CD4-positive, CD25-positive, alpha-beta regulatory T cell (primary cell): ENCODE measurements around the gene RIPK3. TPM values are rescaled to one million over a fixed set of nuclear protein-coding genes. Genes with fewer than 3 reads are reported as not detected.

Experiments used
- ATAC-seq, 2 donors: fragments of 150-1000 bp; cut with Tn5 transposase; one replicate each; pipeline ENCODE4 v1.10.0; 2021; ENCODE audit warnings: low read depth in 2 of 2, moderate number of reproducible peaks in 2 of 2, moderate library complexity in 1 of 2
- DNase-seq, 3 donors: peaks; one replicate each; pipeline versions ENCODE4 v3.0.0 to v3.0.0-alpha.2; 2012 to 2022; ENCODE audit warnings: mixed read lengths in 1 of 3
- H3K27ac ChIP-seq: one replicate; pipeline ENCODE4 v1.7.0; 2013; ENCODE audit warnings: mild to moderate bottlenecking, low read length; ENCODE audit not compliant: insufficient read depth, poor library complexity, severe bottlenecking
- H3K27me3 ChIP-seq: one replicate; pipeline ENCODE4 v1.7.0; 2013; ENCODE audit warnings: low read length; ENCODE audit not compliant: control insufficient read depth, insufficient read depth
- H3K36me3 ChIP-seq: one replicate; pipeline ENCODE4 v1.7.0; 2013; ENCODE audit warnings: mild to moderate bottlenecking, low read length, moderate library complexity; ENCODE audit not compliant: control insufficient read depth, insufficient read depth
- H3K4me1 ChIP-seq: 2 replicates; pipeline ENCODE4 v1.7.0; 2013; ENCODE audit warnings: mild to moderate bottlenecking, low read length; ENCODE audit not compliant: insufficient read depth, control insufficient read depth, poor library complexity, severe bottlenecking
- H3K4me3 ChIP-seq: one replicate; pipeline ENCODE4 v1.7.0; 2013; ENCODE audit warnings: low read depth, mild to moderate bottlenecking, low read length, moderate library complexity
- H3K9me3 ChIP-seq, 2 experiments: 1 replicate in 1 of 2; 2 replicates in 1 of 2; pipeline ENCODE4 v1.7.0; 2013; ENCODE audit warnings: low read length in 2 of 2, mild to moderate bottlenecking in 1 of 2, moderate library complexity in 1 of 2; ENCODE audit not compliant: control insufficient read depth in 2 of 2
- H3K27ac Mint-ChIP-seq, 3 donors: one replicate each; pipeline ENCODE4 v1.8.0; 2020 to 2022; ENCODE audit warnings: mild to moderate bottlenecking in 3 of 3, mixed read lengths in 3 of 3, moderate library complexity in 2 of 3
- H3K27me3 Mint-ChIP-seq: one replicate; pipeline ENCODE4 v1.8.0; 2022; ENCODE audit warnings: mild to moderate bottlenecking, mixed read lengths
- H3K36me3 Mint-ChIP-seq: one replicate; pipeline ENCODE4 v1.8.0; 2020; ENCODE audit warnings: mixed read lengths
- H3K4me1 Mint-ChIP-seq, 4 donors: one replicate each; pipeline ENCODE4 v1.8.0; 2020 to 2022; ENCODE audit warnings: mixed read lengths in 4 of 4, mild to moderate bottlenecking in 1 of 4
- H3K4me3 Mint-ChIP-seq, 4 donors: one replicate each; pipeline ENCODE4 v1.8.0; 2020 to 2022; ENCODE audit warnings: mild to moderate bottlenecking in 4 of 4, mixed read lengths in 4 of 4, moderate library complexity in 3 of 4
- H3K9me3 Mint-ChIP-seq, 7 donors: one replicate each; pipeline ENCODE4 v1.8.0; 2020 to 2022; ENCODE audit warnings: mixed read lengths in 7 of 7, mild to moderate bottlenecking in 3 of 7, moderate library complexity in 2 of 7
- polyA plus RNA-seq, 4 donors: library from polyadenylated mRNA; unstranded; fragments of 300-500 nt; fragmentation: Illumina TruSeq; gene quantifications; one replicate each; pipeline ENCODE4 v1.2.3, GENCODE V29; 2021
- total RNA-seq: library from RNA; stranded (reverse); gene quantifications from one replicate; pipeline ENCODE4 v1.2.3, GENCODE V29; 2022

The RIPK3 gene
- total and polyA plus RNA-seq, 5 donors from 2014 or later = 14.9 to 41.2 (median 19.7) TPM

DNA sequence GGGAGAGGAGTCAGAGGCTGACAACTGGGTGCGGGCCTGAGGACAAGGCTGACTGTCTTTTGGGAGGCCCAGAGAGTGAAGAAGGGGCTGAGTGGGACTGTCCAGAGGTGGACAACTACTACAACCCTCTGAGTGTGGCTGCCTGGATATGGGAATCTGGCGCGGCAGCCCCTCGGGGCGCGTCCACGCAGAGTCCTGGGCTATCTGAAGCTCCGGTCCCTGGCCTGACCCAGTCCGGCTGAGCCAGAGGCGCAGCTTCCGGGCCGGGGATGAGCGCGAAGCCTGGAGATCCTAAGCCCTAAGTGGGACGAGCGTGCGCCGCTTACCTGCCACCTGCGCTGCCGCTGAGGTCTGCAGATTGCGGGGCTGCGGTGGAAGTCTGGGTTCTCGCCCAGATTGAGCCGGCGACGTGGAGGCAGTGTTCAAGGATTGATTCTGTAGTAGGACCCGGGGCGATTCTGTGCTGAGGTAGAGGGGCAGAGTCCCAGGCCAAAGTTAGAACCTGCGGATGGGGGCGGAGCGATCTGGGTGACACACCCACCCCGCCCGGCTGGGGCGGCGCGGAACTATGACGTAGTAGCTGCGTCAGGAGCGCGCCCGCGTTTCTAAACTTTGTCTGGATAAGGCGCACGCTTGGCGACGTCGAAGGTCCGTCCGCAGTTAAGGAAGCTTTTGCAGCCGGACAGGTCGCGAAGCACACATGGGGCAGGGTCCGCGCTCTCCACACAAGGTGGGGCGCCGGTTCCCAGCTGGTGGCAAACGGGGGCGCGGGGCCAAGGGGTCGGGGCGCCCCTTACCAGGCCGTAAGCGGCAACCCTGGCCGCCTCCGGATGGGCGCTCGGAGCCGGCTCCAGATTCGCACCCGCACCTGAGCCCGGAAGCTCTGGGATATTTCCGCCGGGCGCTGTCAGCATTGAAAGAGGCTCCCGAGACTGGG, 40.3 kb downstream of the RIPK3 start, which contains the start of the genes DHRS1 and NOP9:
DHRS1 (minus strand) TSS at position 526 of the 937 bp plus-strand sequence. CDS start 674 bp downstream, outside the sequence.
NOP9 (plus strand) TSS at position 596 of the 937 bp plus-strand sequence; CDS start at position 701, 105 bp downstream.
- ATAC-seq (peak; percentile 80 to 86), DNase-seq (peak; percentile 88 to 94 (median 91))
- Histone ChIP-seq H3K4me1 (peaks cover 31% of the 10 kb centered on the region), H3K36me3 (peaks cover 48% of the 10 kb centered on the region), H3K9me3 (no peaks in the 10 kb centered on the region), H3K27me3 (no peaks in the 10 kb centered on the region), H3K27ac (peak within 1 kb of the TSS; percentile 84), H3K4me3 (peak within 1 kb of the TSS; percentile 86)
- peaks cover 21% of the 10 kb centered on the region for H3K36me3 Mint-ChIP-seq
- peak within 1 kb of the TSS; percentile 76 to 99 (median 92) for H3K27ac Mint-ChIP-seq
- no peaks in the 10 kb centered on the region for H3K27me3 Mint-ChIP-seq
- no peaks in the 10 kb centered on the region for H3K9me3 Mint-ChIP-seq
- peaks cover 22 to 56% (median 40%) of the 10 kb centered on the region in 4 donors for H3K4me1 Mint-ChIP-seq
- peak within 1 kb of the TSS; percentile 89 to 97 (median 93) for H3K4me3 Mint-ChIP-seq

DNA sequence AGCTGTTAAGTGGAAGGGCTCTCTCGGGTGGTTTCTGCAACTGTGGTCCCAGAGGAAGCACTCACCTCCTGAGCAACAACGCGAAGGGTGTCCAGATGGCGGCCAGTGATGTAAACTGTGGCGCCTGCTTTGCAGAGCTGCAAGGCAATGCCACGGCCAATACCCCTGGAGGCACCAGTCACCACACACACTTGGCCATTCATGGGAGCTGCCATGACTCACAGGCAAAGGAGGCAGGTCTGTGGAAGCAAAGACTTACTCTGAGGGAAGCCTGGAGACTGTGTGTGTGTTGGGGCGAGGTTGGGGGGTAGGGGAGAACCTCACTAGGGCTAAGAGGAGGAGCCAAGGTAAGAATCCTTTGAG, 40.9 kb downstream of the RIPK3 start:
- Mint-ChIP-seq H3K9me3 (no peaks in the 10 kb centered on the region), H3K36me3 (peaks cover 24% of the 10 kb centered on the region), H3K4me3 (peak overlapping the region; percentile 89 to 97 (median 93)), H3K27ac (peak overlapping the region; percentile 76 to 99 (median 92)), H3K4me1 (peaks cover 22 to 56% (median 40%) of the 10 kb centered on the region in 4 donors), H3K27me3 (no peaks in the 10 kb centered on the region)
- Histone ChIP-seq H3K27ac (peak overlapping the region; percentile 84), H3K27me3 (no peaks in the 10 kb centered on the region), H3K9me3 (no peaks in the 10 kb centered on the region), H3K36me3 (peaks cover 41% of the 10 kb centered on the region), H3K4me1 (peaks cover 31% of the 10 kb centered on the region), H3K4me3 (peak overlapping the region; percentile 68)
- DNase-seq (no peak), ATAC-seq (peak in 1 of 2 donors; percentile 4)

DNA sequence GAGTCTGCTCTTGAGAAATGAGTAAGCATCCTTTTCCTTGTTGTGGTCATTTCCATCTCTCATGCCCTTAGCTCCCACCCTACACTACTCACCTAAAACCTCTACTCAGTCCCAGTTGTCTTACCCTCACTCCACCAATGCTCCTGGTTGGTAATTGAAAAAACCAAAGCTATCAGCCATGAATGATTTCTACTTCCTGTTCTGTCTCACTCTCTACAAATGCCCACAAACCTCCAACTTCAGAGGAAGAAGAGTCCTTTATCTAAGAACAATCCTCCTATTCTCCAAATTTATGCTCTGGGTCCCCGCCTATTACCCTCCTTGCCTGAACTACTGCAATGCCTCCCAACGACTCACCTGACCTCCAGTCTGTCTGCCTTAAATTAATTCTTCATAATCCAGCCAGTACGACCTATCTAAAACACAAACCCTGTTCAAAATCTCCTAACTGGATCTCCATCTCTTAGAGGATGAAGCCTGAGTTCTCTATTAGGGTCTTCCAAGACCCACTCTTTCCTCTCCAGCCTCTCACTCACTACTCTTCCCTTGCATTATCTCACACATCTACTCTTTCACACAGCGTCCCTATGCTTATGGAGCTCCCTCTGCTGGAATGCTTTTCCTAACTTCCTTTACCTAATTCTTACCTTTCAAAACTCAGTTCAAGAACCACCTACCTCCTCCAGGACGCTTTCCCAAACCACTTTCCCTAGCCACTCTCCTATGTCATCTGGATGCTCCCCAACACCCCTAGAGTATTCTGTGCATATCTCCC, 42.4 kb downstream of the RIPK3 start:
- peak overlapping the region; percentile 84 for H3K27ac ChIP-seq
- peaks cover 28% of the 10 kb centered on the region for H3K36me3 Mint-ChIP-seq
- H3K9me3 ChIP-seq = no peaks in the 10 kb centered on the region
- H3K27ac Mint-ChIP-seq = peak overlapping the region; percentile 78 to 93 (median 92)
- ATAC-seq = no peak
- H3K36me3 ChIP-seq = peaks cover 32% of the 10 kb centered on the region
- peak in 1 of 3 donors; percentile 18 for DNase-seq
- no peaks in the 10 kb centered on the region for H3K9me3 Mint-ChIP-seq
- H3K4me3 Mint-ChIP-seq = peak overlapping the region; percentile 6 to 86 (median 50)
- no peaks in the 10 kb centered on the region for H3K27me3 ChIP-seq
- peak overlapping the region; percentile 0 for H3K4me3 ChIP-seq
- H3K4me1 Mint-ChIP-seq = peaks cover 22 to 55% (median 39%) of the 10 kb centered on the region in 4 donors
- H3K4me1 ChIP-seq = peaks cover 31% of the 10 kb centered on the region
- H3K27me3 Mint-ChIP-seq = no peaks in the 10 kb centered on the region

DNA sequence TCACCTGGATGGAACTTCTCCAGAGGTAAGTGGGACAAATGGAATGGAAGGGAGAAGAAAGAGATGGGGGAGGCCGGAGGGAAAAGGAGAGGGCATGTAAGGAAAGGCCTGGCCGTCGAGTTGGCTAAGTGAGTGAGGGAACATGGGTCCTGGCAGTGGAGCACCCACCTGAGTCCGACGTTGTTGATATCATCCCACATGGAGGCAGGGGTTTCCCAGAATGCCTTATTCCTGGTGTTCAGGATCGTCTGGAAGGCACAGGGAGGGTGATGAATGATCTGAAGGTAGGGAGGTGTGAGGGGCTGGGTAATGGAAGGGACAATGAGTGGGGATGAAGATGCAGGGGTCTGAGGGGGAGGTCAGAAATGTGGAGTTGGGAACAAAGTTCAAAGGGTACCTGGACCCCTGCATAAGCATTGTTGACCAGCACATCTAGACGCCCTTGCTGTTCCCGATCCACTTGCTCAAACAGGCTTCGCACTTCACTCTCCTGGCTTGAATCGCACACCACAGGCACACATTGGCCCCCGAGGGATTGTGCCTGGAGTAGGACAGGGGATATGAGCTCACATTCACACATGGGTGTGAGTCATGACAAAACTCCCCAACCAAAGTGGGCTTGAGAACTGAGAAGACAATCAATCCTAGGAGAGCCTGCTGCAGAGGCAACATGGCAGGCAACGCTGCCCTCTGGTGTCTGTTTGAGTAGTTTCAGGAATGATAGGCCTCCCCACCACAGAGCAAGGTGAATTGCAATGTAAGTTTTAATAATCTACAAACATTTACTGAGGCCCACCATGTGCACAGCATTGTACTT, 43.2 kb downstream of the RIPK3 start:
- Mint-ChIP-seq H3K36me3 (peaks cover 29% of the 10 kb centered on the region), H3K9me3 (no peaks in the 10 kb centered on the region), H3K4me3 (peak overlapping the region in 3 of 4 donors; percentile 39 to 86 (median 65)), H3K27me3 (no peaks in the 10 kb centered on the region), H3K4me1 (peaks cover 22 to 50% (median 35%) of the 10 kb centered on the region in 4 donors), H3K27ac (peak overlapping the region; percentile 69 to 93 (median 92))
- Histone ChIP-seq H3K27ac (peak overlapping the region; percentile 84), H3K36me3 (peaks cover 32% of the 10 kb centered on the region), H3K9me3 (no peaks in the 10 kb centered on the region), H3K27me3 (no peaks in the 10 kb centered on the region), H3K4me3 (peak overlapping the region; percentile 0), H3K4me1 (peaks cover 31% of the 10 kb centered on the region)
- ATAC-seq (peak; percentile 63 to 70), DNase-seq (peak; percentile 55 to 84 (median 78))

DNA sequence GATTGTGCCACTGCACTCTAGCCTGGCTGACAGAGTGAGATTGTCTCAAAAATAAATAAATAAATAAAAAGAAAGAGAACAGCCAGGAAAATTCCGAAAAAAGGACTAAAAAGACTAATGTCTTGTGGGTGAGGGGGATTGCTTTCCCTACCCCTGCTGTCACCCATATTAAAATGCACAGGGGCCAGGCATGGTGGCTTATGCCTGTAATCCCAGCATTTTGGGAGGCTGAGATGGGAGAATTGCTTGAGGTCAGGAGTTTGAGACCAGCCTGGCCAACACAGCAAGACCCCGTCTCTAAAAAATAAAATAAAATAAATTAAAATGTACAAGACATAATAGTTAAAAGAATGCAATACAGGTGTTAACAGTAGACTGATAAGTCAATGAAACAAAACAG, 46.3 kb downstream of the RIPK3 start:
- Mint-ChIP-seq H3K36me3 (peaks cover 44% of the 10 kb centered on the region), H3K9me3 (no peaks in the 10 kb centered on the region), H3K4me1 (peaks cover 14 to 27% (median 22%) of the 10 kb centered on the region in 4 donors), H3K4me3 (peak overlapping the region in 1 of 4 donors; percentile 43), H3K27me3 (no peaks in the 10 kb centered on the region), H3K27ac (peak overlapping the region in 1 of 3 donors; percentile 56)
- H3K36me3 ChIP-seq = peaks cover 46% of the 10 kb centered on the region
- DNase-seq = no peak
- no peak overlapping the region for H3K27ac ChIP-seq
- H3K27me3 ChIP-seq = no peaks in the 10 kb centered on the region
- peaks cover 17% of the 10 kb centered on the region for H3K4me1 ChIP-seq
- no peaks in the 10 kb centered on the region for H3K9me3 ChIP-seq
- no peak overlapping the region for H3K4me3 ChIP-seq
- no peak for ATAC-seq

DNA sequence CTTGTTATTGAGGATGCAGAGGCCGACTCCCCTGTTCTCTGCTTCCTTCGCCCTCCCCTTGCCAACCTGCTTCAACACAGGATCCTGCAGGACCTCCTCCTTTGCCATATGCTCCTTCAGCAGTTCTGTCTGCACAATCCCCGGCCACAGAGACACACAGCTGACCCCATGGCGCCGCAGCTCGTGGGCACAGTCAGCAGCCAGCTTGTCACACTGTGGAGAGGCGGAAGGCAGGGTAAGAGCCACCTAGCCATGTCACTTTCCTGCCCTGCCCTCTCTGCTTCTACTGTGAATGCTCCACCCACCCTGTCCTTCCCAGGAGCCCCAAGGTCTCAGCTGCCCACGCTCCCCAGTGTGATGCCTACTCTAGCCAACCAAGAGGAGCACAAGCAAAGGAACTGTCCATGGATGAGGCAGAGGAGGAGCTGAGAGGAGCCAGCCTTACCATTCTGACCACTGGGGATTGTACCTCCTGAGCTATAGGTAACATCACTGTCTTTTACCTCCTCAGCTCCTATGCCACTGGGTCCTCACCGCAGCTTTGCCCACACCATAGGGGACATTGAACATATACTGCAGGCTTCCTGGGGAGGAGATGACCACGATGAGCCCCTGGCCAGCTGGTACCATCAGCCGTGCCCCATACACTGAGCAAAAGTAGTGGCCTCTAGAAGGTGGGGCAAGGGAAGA, 47.5 kb downstream of the RIPK3 start:
- H3K4me1 ChIP-seq = peaks cover 11% of the 10 kb centered on the region
- peaks cover 46% of the 10 kb centered on the region for H3K36me3 ChIP-seq
- Mint-ChIP-seq H3K36me3 (peaks cover 50% of the 10 kb centered on the region), H3K4me3 (no peak overlapping the region), H3K9me3 (no peaks in the 10 kb centered on the region), H3K27me3 (no peaks in the 10 kb centered on the region), H3K27ac (peak overlapping the region in 2 of 3 donors; percentile 8 to 46), H3K4me1 (peaks cover 8 to 25% (median 16%) of the 10 kb centered on the region in 4 donors)
- no peaks in the 10 kb centered on the region for H3K27me3 ChIP-seq
- DNase-seq = no peak
- no peak for ATAC-seq
- H3K4me3 ChIP-seq = no peak overlapping the region
- no peak overlapping the region for H3K27ac ChIP-seq
- no peaks in the 10 kb centered on the region for H3K9me3 ChIP-seq
